Middle frontal gyrus (tissue), 1 donor: Measurements from ENCODE around the gene KRT3.

ENCODE experiments used
- DNase-seq: peaks from one replicate; pipeline ENCODE4 v3.0.0-alpha.2; 2015; ENCODE audit warnings: low spot score; ENCODE audit errors: extremely low spot score

KRT3 gene

GRCh38 chr12:52740584-52740983, 55.3 kb downstream of the KRT3 start:
- DNase-seq: no peak

GRCh38 chr12:52739963-52740362, 56.0 kb downstream of the KRT3 start:
- no peak for DNase-seq
